ENCODE results near the gene INSR.
A peak's percentile ranks its signal among the peaks of the same experiment; 100 is the strongest.
"Not testable (repeated sequence)": the region's sequence is repeated elsewhere in the genome, so short reads cannot be mapped to it uniquely, and the experiment has no call there.

The INSR gene

DNA sequence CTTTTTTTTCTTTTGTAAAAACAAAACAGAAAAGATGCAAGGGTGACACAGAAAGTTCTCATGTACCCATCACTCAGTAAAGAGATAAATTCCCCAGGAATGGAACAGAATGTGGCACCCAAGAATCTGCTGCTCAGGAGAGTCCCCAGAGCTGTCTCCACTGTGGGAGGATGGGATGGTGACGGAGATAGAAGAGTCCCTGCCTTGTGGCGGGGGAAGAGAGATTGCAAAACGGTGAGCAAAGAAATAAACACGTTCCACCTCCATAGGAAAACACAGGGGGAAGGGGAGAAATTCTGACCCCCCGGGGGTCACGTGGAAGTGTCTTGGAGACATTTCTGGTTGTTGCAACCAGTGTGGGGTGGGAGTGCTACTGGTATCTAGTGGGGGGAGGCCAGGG lies 76.4 kb downstream of the INSR start:
- no peak for DNase-seq

DNA sequence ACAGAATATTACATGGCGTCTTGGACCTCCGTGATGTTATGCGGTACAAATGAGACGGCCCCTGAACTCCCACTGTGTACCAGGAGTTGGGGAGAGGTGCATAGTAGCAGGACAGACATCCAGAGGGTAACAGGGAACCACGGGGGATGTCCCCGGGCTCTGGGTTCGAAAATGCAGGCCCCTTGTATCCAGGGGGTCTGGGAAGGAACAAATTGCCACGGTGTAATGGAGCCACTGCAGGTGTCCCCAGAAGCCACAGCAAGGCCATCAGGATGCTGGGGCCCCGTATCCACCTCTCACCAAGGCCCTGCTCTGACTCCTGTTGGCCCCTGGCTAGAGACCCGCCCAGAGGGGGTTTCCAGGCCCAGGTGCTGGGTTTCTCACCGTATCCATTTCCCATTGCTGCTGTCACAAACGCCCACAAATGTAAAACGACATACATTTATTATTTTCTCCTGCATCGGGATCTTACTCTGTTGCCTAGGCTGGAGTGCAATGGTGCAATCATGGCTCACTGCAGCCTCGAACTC lies 77.8 kb downstream of the INSR start:
- DNase-seq = no peak

DNA sequence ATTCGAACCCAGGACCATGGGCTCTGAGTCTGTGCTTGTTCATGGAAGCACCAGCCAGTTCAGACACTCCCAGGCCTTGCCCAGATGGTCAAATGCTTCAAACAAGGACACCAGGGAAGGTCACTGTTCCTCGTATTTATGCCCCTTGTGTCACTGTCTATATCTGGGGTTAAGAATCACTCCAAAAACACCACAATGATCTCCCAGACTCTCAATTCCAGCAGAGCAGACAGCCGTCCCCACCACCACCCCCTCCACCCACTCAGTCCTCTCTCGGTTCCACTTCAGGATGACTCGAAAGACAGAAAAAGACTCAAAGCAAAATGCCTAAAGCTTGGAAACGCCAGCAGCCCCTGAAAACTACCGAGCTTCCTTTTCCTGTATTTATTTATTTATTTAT lies 79.0 kb downstream of the INSR start:
- DNase-seq = no peak

DNA sequence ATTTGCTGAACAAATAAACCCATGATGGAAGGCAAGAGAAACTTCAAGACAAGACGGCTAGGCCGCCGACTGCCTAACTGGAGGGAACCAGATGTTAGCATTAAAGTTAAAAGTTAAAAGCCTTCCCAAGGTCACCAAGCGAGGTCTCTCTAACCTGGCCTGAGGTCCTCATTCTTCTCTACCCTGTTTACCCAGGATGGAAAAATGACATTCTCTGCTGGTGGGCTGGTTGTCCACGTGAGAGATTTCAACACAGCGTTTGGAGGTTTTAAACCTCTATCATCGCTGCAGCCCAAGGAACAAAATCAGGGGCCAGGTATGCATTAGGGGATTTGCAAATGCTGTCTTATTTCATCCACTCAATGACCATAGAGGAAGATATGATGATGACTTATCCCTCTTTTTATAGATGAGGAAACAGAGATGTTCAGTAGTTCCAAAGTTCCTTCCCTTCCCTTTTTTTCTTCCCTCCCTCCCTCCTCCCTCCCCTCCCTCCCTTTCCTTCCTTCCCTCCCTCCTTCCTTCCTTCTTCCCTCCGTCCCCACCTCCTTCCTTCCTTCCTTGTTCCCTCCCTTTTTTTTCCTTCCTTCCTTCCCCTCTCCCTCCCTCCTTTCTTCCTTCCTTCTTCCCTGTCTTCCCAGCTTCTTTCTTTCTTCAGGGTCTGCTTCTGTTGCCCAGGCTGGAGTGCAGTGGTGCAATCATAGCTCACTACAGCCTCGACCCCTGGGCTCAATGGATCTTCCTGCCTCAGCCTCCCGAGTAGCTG lies 79.7 kb downstream of the INSR start:
- DNase-seq = no peak

DNA sequence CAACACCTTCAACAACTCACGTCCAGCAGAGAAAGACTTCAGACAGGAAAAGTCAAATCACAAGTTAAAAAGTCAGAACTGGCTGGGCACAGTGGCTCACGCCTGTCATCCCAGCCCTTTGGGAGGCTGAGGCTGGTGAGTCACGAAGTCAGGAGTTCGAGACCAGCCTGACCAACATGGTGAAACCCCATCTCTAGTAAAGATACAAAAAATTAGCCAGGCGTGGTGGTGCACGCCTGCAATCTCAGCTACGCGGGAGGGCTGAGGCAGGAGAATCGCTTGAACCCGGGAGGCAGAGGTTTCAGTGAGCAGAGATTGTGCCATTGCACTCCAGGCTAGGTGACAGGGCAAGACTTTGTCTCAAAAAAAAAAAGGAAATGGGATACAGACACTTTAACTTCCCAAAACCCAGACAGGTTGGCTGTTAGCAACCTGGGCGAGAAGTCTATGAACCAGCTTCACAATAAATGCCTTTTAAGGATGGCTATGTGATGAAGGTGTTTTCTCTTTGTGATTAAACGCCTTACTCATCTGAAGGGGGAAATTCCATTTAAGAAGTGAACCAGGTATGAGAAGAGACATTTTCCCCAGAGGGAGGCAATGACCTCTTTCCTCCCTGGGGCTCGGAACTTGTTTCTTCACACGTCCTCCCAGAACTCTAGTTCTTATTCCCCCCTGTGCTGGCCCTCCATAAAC lies 80.4 kb downstream of the INSR start:
- no peak for DNase-seq

DNA sequence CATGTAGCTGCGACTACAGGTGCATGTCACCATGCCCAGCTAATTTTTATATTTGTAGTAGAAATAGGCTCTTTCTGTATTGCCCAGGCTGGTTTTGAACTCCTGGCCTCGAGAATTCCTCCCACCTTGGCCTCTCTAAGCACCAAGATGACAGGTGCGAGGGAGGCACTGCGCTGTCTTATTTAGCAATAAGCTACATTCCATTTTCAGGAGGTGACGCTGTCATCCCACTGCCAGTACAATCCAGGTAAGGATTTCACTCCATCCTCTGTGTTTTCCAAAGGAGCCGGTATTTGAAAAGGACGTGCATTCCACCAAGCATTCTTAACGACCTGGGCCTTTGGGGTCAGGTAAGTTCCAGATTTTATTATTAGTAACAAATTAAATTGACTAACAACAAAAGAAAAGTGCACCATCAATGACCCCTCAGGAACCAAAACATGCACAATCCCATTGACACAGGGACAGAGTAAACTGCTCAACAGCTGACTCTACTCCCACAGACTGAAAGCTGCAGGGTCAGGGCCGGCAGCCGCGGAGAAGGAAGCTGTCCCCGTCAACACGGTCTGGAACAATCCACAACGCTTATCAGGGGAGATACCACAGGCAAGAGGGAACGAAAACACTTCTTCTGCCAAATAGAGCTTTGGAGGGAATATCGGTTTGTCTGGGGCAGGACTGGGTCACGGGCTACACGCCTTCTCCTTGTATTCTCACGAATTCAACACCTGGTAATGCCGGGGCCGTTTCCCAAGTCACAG lies 82.8 kb downstream of the INSR start:
- no peak for DNase-seq

DNA sequence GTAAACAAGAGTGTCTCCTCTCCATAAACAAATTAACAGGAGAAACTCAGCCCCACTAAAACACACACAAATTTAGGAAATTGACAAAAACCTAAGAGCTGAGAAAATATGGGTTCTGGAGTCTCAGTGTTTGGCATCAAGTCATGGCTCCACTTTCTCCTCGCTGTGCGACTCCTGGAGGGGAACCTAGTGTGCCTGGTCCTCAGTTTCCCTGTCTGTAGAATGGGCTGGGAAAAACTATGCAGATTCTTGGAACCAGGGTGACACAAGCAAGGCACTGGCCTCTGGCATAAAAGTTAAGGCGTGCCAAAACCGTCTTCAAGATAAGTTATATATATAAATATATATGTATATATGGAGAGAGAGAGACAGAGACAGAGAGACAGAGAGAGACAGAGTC lies 83.9 kb downstream of the INSR start:
- DNase-seq = no peak

DNA sequence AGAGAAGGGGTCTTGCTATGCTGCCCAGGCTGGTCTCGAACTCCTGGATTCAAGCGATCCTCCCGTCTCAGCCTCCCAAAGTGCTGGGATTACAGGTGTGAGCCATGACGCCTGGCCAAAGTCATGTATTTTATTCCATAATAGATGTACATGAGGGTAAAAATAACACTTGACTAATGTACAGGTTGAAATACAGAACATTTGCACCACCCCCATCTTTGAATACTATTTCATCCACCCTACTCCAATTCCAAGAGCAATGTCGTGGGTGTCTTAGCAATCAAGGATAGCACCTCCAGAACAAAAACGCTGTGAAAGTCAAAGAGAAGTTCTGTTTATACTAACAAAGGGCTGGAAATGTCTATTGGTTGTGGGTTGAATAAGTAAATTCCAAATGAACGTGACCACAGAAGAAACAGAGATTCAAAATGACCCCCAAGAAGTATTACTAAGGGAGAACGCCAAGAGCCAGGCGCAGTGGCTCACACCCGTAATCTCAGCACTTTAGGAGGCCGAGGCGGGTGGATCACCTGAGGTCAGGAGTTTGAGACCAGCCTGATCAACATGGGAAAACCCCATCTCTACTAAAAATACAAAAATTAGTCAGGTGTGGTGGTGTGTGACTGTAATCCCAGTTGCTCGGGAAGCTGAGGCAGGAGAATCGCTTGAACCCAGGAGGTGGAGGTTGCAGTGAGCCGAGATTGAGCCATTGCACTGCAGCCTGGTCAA lies 84.5 kb downstream of the INSR start:
- DNase-seq = not testable (repeated sequence)

DNA sequence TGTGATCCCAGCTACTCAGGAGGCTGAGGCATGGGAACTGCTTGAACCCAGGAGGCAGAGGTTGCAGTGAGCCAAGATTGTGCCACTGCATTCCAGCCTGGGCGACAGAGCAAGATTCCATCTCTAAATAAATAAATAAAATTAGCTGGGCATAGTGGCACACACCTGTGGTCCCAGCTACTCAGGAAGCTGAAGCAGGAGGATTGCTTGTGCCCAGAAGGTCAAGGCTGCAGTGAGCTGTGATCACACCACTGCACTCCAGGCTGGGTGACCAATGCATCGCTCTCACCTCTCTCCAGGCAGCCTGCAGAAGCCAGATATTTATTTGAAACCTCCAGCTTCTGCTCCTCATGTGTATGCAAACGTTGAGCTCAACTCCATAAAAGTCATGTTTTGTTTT lies 85.2 kb downstream of the INSR start:
- not testable (repeated sequence) for DNase-seq

DNA sequence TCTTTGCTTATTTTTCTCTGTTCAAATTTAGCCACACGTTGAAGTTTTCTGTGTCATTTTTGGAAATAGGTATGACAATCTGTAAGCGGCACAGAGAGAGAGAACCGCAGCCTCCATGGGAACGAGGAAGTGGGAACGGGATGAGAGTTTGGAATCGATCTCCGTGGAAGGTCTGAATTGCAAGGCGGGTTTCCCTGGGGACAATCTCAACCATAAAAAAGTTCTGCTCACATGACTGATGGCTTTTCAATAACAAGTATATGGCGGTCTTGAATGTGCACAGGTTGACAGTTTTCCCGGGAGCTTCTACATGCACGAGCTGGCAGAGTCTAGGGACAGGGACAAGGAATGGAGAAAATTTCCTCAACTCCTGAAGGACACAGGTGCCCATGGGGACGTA lies 90.9 kb downstream of the INSR start:
- DNase-seq = no peak

DNA sequence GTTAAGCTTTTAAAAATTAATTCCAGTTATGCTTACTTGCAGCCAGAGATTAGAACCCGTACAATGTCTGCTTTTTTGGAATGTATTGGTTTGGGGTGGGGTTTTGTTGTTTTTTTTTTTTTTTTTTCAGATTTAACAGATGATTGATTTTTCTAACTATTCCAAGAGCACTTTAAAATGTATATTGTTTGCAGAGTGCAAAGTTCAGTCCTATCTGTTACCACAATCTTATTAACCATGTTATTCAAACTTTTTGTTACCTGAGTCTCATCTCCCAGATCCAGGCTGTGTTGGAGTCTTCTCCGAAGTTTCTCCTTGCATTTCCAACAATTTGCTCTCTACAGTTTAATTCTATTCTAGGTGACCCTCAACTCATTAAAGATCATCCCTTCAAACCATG lies 91.3 kb downstream of the INSR start:
- no peak for DNase-seq

DNA sequence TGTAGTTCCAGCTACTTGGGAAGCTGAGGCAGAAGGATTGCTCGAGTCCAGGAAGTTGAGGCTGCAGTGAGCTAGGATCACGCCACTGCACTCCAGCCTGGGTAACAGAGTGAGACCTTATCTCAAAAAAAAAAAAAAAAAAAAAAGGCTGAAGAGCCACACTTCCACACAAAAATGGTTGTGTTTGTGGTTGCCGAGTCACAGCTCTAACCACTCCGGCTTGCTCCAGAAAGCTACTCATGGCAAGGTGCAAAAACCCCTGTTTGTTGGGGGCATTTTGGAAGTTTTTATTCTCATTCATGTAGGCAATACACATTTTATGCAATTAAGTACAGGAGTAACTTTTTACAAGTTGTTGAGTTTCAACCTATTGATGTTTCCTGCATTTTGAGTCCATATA lies 93.5 kb downstream of the INSR start:
- no peak for DNase-seq

DNA sequence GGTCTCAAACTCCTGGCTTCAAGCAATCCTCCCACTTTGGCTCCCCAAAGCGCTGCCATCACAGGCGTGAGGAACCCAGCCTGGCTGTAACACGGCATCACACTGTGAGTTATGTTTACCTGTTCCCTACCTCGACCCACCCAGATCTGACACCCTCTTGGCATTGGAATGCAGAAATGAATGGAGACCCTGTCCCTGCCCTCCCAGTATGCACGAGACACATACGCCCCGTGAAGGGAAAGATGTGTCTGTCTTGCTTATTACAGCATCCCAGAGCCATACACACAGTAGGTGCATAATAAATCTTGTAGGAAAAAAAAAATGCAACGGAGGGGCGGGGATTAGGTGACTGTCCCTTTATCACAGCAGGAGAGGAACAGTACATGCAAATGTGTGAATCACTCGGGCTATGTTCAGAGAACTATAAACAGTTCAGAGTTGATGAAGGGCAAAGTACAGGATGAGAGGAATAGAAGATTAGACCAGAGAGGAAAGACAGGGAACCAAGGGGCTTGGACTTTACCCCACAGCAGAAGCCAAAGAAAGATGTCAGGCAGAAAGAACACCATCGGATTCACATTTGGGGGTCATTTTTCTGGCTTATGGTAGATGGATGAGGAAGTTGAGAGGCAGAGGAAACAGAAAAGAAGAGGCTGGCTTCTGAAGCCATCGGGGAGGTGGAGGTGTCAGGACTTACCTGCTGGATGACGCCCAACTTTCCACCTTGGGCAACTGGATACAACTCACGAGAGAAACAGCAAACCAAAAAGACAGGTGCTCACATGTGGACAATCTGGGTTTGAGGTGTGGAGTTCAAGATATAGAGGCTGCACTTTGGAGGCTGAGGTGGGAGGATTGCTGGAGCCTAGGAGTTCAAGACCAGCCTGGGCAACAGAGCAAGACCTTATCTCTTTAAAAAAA lies 94.3 kb downstream of the INSR start:
- DNase-seq = no peak

DNA sequence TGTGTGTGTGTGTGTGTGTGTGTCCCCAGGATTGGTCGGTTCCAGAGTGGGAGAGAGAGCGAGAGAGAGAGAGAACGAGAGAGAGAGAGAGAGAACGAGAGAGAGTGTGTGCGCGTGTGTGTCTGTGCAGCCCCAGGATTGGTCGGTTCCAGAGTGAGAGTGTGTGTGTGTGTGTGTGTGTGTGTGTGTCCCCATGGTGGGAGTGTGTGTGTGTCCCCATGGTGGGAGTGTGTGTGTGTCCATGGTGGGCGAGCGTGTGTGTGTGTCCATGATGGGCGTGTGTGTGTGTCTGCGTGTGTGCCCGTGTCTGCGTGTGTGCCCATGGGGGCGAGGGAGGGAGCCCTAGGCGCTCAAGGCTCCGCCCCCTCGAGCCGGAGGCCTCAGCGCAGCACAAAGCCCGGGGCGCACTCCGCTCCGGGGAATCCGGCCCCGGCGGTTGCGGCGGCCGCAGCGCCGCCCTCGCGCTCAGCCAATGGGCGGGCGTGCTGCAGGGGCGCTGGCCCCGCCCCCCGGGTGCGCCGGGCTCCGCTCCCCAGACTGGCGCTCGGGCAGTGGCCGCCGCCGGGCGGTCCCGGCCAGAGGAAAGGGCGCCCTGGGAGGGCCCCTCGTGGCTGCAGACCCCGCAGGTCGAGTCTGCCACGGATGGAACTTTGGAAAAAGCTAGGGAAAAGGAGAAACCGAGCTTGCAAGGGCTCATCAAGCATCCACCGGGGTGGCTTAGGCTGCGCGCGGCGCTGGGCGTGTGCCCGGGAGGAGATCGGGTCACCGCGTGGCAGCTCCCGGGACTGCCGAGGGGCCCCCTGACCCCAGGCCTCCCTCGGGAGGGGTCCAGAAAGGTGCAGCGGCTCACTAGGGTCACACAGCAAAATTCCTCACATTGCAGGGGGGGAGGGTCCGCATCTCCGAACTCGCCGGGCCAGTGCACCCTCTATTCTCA lies 96.2 kb downstream of the INSR start:
- DNase-seq = no peak

DNA sequence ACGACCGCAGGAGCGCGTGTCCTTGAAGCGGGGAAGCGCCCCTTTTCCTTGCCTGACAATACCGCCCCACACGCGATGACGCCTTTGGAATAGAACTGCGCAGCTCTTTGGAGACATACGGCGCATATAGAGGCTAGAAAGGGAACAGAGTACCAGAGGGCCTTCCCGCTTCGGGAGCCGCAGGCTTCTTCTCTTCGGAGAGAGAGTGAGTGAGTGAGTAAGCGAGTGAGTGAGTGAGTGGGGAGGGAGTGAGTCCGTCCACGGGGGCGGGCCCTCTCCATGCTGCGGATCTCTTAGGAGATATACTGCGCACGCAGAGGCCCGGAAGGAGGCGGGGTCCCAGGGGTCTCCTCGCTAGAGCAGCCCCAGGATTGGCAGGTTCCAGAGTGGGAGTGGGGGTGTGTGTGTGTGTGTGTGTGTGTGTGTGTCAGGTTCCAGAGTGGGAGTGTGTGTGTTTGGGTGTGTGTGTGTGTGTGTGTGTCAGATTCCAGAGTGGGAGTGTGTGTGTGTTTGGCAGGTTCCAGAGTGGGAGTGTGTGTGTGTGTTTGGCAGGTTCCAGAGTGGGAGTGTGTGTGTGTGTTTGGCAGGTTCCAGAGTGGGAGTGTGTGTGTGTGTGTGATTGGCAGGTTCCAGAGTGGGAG lies 97.0 kb downstream of the INSR start:
- DNase-seq = peak; percentile 83

DNA sequence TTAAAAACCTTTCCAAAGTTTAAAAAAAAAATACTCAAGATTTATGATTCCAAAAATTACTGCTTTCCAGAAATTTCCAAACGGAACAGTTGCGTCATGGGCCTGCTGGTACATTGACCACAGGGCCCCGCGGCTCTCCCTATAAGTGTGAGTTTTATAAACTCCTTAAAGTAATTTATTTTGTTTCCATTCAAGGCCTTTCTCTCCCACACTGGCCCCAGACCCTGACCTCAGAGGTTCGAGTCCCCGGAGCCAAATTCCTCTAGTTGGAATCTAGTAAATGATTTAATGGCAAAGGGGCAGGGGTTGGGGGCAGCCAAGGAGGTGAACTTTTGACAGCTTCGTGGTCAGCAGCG lies 97.5 kb downstream of the INSR start:
- no peak for DNase-seq

DNA sequence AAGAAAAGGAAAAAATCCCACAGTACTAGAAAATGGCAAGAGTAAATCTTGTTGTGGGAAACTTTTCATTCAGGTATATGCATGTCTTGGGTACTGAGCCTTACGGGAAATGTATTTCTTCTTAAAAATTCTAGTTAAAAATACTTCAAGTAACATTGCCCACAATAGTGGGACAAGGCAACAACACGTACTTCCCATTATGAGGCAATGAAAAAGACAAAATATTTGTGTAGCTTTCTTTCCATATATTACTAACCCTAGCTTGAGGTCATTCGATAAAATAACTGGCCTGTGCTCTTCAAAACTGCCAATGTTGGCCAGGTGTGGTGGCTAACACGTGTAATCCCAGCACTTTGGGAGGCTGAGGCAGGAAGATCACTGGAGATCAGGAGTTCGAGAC lies 99.2 kb downstream of the INSR start:
- no peak for DNase-seq

DNA sequence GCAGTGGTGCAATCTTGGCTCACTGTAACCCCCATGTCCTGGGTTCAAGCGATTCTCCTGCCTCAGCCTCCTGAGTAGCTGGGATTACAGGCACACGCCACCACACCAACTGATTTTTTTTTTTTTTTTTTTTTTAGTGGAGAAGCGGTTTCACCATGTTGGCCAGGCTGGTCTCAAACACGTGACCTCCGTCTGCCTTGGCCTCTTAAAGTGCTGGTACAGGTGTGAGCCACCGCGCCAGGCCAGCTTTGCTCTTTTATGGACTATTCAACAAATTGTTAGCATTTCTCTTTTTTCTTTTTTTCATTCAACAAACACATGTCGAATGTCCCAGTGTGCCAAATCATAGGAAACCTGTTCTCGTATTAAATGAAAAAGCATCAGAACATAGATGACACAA lies 99.6 kb downstream of the INSR start:
- DNase-seq = no peak

DNA sequence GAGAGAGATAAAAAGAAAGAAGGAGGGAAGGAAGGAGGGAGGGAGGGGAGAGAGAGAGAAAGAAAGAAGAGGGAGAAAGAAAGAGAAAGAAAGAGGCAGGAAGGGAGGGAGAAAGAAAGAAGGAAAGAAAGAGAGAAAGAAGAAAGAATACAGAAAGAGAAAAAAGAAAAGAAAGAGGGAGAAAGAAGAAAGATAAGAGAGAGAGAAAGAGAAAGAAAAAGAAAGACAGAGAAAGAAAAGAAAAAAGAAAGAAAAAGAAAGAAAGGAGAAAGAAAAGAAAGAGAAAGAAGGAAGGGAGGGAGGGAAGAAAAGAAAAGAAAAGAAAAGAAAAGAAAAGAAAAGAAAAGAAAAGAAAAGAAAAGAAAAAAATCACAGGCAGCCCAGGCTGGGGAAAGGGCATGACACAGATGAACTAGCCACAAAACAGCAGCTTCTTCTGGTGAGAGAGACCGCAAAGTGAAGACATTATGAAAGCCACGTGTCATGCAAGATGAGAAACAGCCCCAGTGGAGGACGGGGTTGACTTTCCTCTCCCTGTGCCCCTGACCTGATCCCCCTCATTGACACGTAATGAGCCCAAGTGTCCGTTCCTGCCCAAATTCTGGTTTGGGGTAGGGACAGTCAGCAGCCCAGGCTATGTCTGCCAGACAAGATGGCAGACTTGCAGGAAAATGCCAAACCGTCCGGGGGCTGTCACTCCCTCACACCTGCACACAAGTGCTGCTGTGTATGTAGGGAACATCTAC lies 102.1 kb downstream of the INSR start:
- peak; percentile 45 for DNase-seq

Data from SIG-M5 (cell line).